Measurements from ENCODE around the gene CPEB4.

Gene CPEB4

GRCh38 chr5:173902334-173902733, 14.2 kb downstream of the CPEB4 start:
- Histone ChIP-seq H3K27me3 (ENCODE audit: control insufficient read depth, insufficient read depth, low read length, poor library complexity, severe bottlenecking) (no peaks in the 10 kb centered on the region), H3K4me1 (ENCODE audit: control insufficient read depth, insufficient read depth, low read length) (no peaks in the 10 kb centered on the region), H3K27ac (ENCODE audit: insufficient read depth, low read depth, low read length, poor library complexity, severe bottlenecking) (no peak overlapping the region), H3K4me3 (ENCODE audit: insufficient read depth, low read depth, low read length) (no peak overlapping the region), H3K36me3 (ENCODE audit: control insufficient read depth, insufficient read depth, low read length) (no peaks in the 10 kb centered on the region), H3K9me3 (ENCODE audit: control insufficient read depth, low read length) (no peaks in the 10 kb centered on the region)
- WGBS, 2 experiments, result 80% methylated on average over 1 of the region's 1 CpG; no CpG with 5 or more reads in 1 of the 2 experiments

GRCh38 chr5:173902743-173903142, 14.6 kb downstream of the CPEB4 start:
- H3K4me1 ChIP-seq (ENCODE audit: control insufficient read depth, insufficient read depth, low read length), result no peaks in the 10 kb centered on the region
- no peaks in the 10 kb centered on the region for H3K27me3 ChIP-seq (ENCODE audit: control insufficient read depth, insufficient read depth, low read length, poor library complexity, severe bottlenecking)
- no peak overlapping the region for H3K4me3 ChIP-seq (ENCODE audit: insufficient read depth, low read depth, low read length)
- H3K9me3 ChIP-seq (ENCODE audit: control insufficient read depth, low read length), result no peaks in the 10 kb centered on the region
- H3K36me3 ChIP-seq (ENCODE audit: control insufficient read depth, insufficient read depth, low read length), result no peaks in the 10 kb centered on the region
- H3K27ac ChIP-seq (ENCODE audit: insufficient read depth, low read depth, low read length, poor library complexity, severe bottlenecking), result no peak overlapping the region

- no peak overlapping the region for H3K27ac ChIP-seq (ENCODE audit: insufficient read depth, low read depth, low read length, poor library complexity, severe bottlenecking)
- no peak overlapping the region for H3K4me3 ChIP-seq (ENCODE audit: insufficient read depth, low read depth, low read length)
- no peaks in the 10 kb centered on the region for H3K9me3 ChIP-seq (ENCODE audit: control insufficient read depth, low read length)
- no peaks in the 10 kb centered on the region for H3K36me3 ChIP-seq (ENCODE audit: control insufficient read depth, insufficient read depth, low read length)
- H3K4me1 ChIP-seq (ENCODE audit: control insufficient read depth, insufficient read depth, low read length), result no peaks in the 10 kb centered on the region
- no peaks in the 10 kb centered on the region for H3K27me3 ChIP-seq (ENCODE audit: control insufficient read depth, insufficient read depth, low read length, poor library complexity, severe bottlenecking)
- WGBS, 2 experiments, result 84 to 88% methylated on average over 5 of the region's 5 CpGs
Observed at GRCh38 chr5:173903396-173904140, 15.4 kb downstream of the CPEB4 start.

- WGBS, 2 experiments, result 100% methylated on average over 1 of the region's 1 CpG
- Histone ChIP-seq H3K9me3 (ENCODE audit: control insufficient read depth, low read length) (no peaks in the 10 kb centered on the region), H3K4me1 (ENCODE audit: control insufficient read depth, insufficient read depth, low read length) (no peaks in the 10 kb centered on the region), H3K4me3 (ENCODE audit: insufficient read depth, low read depth, low read length) (no peak overlapping the region), H3K36me3 (ENCODE audit: control insufficient read depth, insufficient read depth, low read length) (no peaks in the 10 kb centered on the region), H3K27ac (ENCODE audit: insufficient read depth, low read depth, low read length, poor library complexity, severe bottlenecking) (no peak overlapping the region), H3K27me3 (ENCODE audit: control insufficient read depth, insufficient read depth, low read length, poor library complexity, severe bottlenecking) (no peaks in the 10 kb centered on the region)
Observed at GRCh38 chr5:173904151-173904550, 16.0 kb downstream of the CPEB4 start.

- Histone ChIP-seq H3K27me3 (ENCODE audit: control insufficient read depth, insufficient read depth, low read length, poor library complexity, severe bottlenecking) (no peaks in the 10 kb centered on the region), H3K27ac (ENCODE audit: insufficient read depth, low read depth, low read length, poor library complexity, severe bottlenecking) (no peak overlapping the region), H3K9me3 (ENCODE audit: control insufficient read depth, low read length) (no peaks in the 10 kb centered on the region), H3K36me3 (ENCODE audit: control insufficient read depth, insufficient read depth, low read length) (no peaks in the 10 kb centered on the region), H3K4me1 (ENCODE audit: control insufficient read depth, insufficient read depth, low read length) (no peaks in the 10 kb centered on the region), H3K4me3 (ENCODE audit: insufficient read depth, low read depth, low read length) (no peak overlapping the region)
- 93% methylated on average over 1 of the region's 1 CpG; no CpG with 5 or more reads in 1 of the 2 experiments for WGBS, 2 experiments
Observed at GRCh38 chr5:173907284-173907683, 19.1 kb downstream of the CPEB4 start.

DNA sequence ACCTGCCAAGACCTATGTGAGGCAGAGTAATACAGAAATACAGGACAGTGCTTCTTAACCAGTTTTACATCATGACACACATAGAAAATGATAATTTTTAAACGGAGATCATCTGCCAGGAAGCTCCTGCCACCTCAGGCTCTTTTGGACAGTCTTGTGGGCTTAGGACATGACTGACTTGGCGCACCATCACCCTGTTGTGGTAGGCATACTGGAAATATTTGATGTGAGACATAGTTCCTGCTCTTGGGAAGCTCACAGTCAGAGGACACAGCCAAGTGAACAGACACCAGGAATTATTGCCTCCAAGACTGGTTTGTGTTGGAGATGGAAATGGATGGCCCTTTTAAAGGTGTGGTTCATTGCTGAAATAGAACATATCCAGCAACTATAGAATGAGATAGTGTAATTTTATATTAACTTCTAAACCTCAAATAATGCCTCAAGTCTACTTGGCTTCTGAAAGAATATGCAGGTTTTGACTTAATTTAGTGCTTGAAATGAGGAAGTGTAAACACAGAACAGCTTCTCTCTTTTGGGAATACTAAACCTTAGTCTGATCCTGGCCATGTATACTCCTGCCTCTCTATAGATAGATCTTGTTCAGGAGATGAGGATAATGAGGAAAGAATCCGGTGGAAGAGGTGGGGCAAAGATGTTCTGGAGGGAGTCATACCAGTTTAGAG, 19.7 kb downstream of the CPEB4 start:
- Histone ChIP-seq H3K4me1 (ENCODE audit: control insufficient read depth, insufficient read depth, low read length) (no peaks in the 10 kb centered on the region), H3K27ac (ENCODE audit: insufficient read depth, low read depth, low read length, poor library complexity, severe bottlenecking) (no peak overlapping the region), H3K27me3 (ENCODE audit: control insufficient read depth, insufficient read depth, low read length, poor library complexity, severe bottlenecking) (no peaks in the 10 kb centered on the region), H3K9me3 (ENCODE audit: control insufficient read depth, low read length) (no peaks in the 10 kb centered on the region), H3K36me3 (ENCODE audit: control insufficient read depth, insufficient read depth, low read length) (no peaks in the 10 kb centered on the region), H3K4me3 (ENCODE audit: insufficient read depth, low read depth, low read length) (no peak overlapping the region)
- WGBS, 2 experiments, result 70 to 73% methylated on average over 2 to 3 of the region's 3 CpGs

DNA sequence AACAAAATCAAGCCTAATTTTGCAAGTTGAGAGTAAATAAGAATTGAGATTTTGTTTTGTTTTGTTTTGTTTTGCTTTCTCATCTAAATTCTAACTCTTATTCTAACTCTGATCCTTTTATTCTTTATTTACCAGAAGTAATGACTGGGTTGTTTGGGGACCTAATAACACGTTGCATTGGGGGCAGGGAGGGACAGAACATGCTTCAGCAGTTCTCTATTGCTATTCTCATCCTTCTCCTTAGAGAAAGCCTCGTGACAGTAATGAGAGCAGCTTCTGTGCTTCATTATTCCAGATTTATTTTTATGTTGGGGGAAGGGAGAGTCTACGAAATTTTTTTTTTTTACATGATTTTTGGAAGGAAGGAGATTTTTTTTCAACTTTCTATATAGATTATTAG, 21.1 kb downstream of the CPEB4 start:
- H3K36me3 ChIP-seq (ENCODE audit: control insufficient read depth, insufficient read depth, low read length), result no peaks in the 10 kb centered on the region
- H3K4me1 ChIP-seq (ENCODE audit: control insufficient read depth, insufficient read depth, low read length), result no peaks in the 10 kb centered on the region
- no peaks in the 10 kb centered on the region for H3K9me3 ChIP-seq (ENCODE audit: control insufficient read depth, low read length)
- 57 to 63% methylated on average over 2 of the region's 3 CpGs for WGBS, 2 experiments
- H3K27ac ChIP-seq (ENCODE audit: insufficient read depth, low read depth, low read length, poor library complexity, severe bottlenecking), result no peak overlapping the region
- H3K27me3 ChIP-seq (ENCODE audit: control insufficient read depth, insufficient read depth, low read length, poor library complexity, severe bottlenecking), result no peaks in the 10 kb centered on the region
- H3K4me3 ChIP-seq (ENCODE audit: insufficient read depth, low read depth, low read length), result no peak overlapping the region

GRCh38 chr5:173910215-173910614, 22.1 kb downstream of the CPEB4 start:
- no peak overlapping the region for H3K4me3 ChIP-seq (ENCODE audit: insufficient read depth, low read depth, low read length)
- no peaks in the 10 kb centered on the region for H3K27me3 ChIP-seq (ENCODE audit: control insufficient read depth, insufficient read depth, low read length, poor library complexity, severe bottlenecking)
- H3K9me3 ChIP-seq (ENCODE audit: control insufficient read depth, low read length), result no peaks in the 10 kb centered on the region
- H3K27ac ChIP-seq (ENCODE audit: insufficient read depth, low read depth, low read length, poor library complexity, severe bottlenecking), result no peak overlapping the region
- no peaks in the 10 kb centered on the region for H3K36me3 ChIP-seq (ENCODE audit: control insufficient read depth, insufficient read depth, low read length)
- 80 to 96% methylated on average over 1 to 3 of the region's 3 CpGs for WGBS, 2 experiments
- no peaks in the 10 kb centered on the region for H3K4me1 ChIP-seq (ENCODE audit: control insufficient read depth, insufficient read depth, low read length)

GRCh38 chr5:173911623-173912022, 23.5 kb downstream of the CPEB4 start:
- Histone ChIP-seq H3K27me3 (ENCODE audit: control insufficient read depth, insufficient read depth, low read length, poor library complexity, severe bottlenecking) (no peaks in the 10 kb centered on the region), H3K36me3 (ENCODE audit: control insufficient read depth, insufficient read depth, low read length) (no peaks in the 10 kb centered on the region), H3K4me1 (ENCODE audit: control insufficient read depth, insufficient read depth, low read length) (no peaks in the 10 kb centered on the region), H3K27ac (ENCODE audit: insufficient read depth, low read depth, low read length, poor library complexity, severe bottlenecking) (no peak overlapping the region), H3K9me3 (ENCODE audit: control insufficient read depth, low read length) (no peaks in the 10 kb centered on the region), H3K4me3 (ENCODE audit: insufficient read depth, low read depth, low read length) (no peak overlapping the region)

- Histone ChIP-seq H3K27ac (ENCODE audit: insufficient read depth, low read depth, low read length, poor library complexity, severe bottlenecking) (no peak overlapping the region), H3K4me1 (ENCODE audit: control insufficient read depth, insufficient read depth, low read length) (no peaks in the 10 kb centered on the region), H3K27me3 (ENCODE audit: control insufficient read depth, insufficient read depth, low read length, poor library complexity, severe bottlenecking) (no peaks in the 10 kb centered on the region), H3K36me3 (ENCODE audit: control insufficient read depth, insufficient read depth, low read length) (no peaks in the 10 kb centered on the region), H3K9me3 (ENCODE audit: control insufficient read depth, low read length) (no peaks in the 10 kb centered on the region), H3K4me3 (ENCODE audit: insufficient read depth, low read depth, low read length) (no peak overlapping the region)
- WGBS, 2 experiments, result 91 to 96% methylated on average over 3 of the region's 4 CpGs
Observed at GRCh38 chr5:173913686-173914321, 25.7 kb downstream of the CPEB4 start.
